Anterior cingulate cortex (tissue), 58 donors: ENCODE data around the gene DCTD.
"Not testable (repeated sequence)": the region's sequence is repeated elsewhere in the genome, so short reads cannot be mapped to it uniquely, and the experiment has no call there.

Experiments used
- DNase-seq, 58 donors: peaks; one replicate each; lab custom pipeline; 2025; lab: John Stamatoyannopoulos, UW

The DCTD gene

GRCh38 chr4:182922501-182923284, 5.5 kb upstream of the DCTD start:
- DNase-seq: peak in 12 of 58 donors; percentile 1 to 24 (median 8)

DNA sequence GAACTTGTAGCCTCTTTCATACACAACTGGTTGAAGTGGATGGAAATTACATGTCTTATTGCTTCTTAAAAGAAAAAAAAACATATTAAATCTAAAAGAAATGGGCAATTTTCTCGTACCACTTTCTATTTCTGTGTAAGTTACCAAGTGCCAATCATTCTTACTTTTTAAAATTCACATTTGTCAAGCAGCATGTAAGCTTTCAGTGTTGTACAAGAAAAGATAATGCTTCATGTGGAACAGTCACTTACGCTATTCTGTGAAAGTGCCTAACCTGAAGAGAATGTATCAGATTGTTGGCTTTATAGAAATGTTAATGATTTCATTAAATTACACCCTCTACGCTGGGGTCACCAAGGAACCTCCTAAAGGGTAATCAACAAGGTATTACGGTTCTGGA, 4.4 kb upstream of the DCTD start:
- DNase-seq: no peak

- no peak for DNase-seq
Measured at GRCh38 chr4:182920676-182921075, 3.5 kb upstream of the DCTD start.

DNA sequence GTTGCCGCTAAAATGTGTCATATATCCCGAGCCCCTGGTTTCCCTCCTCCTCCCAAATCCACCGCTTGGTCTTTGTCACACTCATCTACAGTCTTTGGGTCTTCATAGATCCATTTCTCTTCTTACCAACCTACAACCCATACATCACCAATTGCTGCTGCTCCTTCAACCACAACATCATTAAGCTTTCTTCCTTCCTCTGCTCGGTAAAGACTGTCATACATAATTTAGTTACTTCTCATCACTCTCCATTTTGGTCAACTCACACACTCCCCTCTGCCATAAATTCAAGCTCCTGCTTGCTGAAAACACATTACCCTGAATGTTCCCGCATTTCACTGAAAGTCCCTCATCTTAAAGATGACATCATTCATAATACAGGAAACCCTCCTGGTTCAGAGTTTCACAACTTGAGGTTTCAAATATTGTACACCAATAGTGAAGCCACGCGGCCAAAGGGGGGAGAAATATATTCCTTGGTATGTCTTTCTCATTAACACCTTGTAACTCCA, 1.7 kb upstream of the DCTD start:
- DNase-seq: no peak

DNA sequence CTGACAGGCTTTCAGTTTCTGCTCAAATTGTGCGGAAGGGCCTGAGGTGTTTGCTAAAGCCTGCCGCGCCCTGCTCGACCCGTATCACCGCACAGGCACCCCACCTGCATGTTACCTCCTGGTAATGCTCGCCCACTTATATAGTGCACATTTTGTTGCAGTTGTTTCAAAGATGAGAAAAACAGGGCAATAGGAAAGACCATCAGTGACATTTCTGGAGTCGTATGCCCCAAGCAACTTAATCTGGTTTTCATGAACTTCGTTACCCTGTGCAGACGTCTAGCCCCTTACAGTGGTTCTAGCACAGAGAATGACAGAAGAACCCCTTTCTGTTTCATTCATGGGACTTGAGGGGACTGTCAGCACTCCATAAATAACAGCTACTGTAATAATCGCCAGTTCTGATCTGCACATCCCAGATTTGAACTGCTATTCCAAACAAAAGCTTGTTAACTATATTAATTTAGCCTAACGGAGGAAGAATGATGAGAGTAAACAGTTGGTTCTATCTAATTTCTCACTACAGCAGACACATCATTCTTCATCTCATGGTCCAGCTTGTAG, 940 bp upstream of the DCTD start:
- no peak for DNase-seq

- DNase-seq: peak in 39 of 58 donors; percentile 3 to 63 (median 34)
Measured at GRCh38 chr4:182916483-182917181, 554 bp downstream of the DCTD start.

DNA sequence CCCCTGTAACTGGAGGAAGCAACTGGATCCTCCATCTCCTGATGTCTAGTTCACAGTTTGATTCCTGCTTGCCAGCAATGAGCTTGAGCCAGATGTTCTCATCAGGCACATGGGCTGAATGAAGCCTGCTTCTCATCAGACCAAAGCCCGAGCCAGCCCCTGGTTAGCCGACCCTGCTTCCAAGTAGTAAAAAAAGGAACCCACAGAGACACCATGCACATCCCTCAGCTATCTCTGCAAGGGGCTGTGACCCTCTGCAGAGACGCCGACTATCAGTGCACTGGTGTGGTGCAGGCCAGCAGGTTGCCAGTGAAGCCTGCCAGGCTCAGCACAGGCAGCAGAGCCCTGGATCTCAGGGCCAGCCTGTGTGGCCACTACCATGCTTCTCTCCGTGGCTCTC, 2.8 kb downstream of the DCTD start:
- DNase-seq: no peak

GRCh38 chr4:182913621-182914020, 3.6 kb downstream of the DCTD start:
- DNase-seq: no peak

DNA sequence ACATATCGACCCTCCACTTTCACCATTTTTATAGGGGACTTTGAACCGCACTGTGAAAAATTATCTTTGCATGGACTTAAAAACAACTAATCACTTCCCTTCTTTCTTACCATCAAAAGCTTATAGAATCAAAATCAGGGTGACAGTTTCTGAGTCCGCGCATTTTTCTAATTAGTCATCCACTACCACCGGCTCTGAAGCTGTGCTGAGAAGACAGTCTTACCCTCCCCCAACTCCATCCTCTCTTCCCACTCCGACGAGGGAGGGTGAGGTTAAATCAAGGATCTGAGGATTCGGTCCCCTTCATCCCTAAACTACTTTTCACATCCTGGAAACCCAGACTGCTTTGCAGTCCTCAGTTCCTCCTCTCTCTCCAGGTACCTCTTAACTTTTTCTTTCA, 4.2 kb downstream of the DCTD start:
- no peak for DNase-seq

GRCh38 chr4:182908124-182908523, 9.1 kb downstream of the DCTD start:
- DNase-seq: no peak

- DNase-seq: no peak
Measured at GRCh38 chr4:182907396-182907795, 9.8 kb downstream of the DCTD start.

GRCh38 chr4:182906786-182907185, 10.4 kb downstream of the DCTD start:
- DNase-seq: no peak

- DNase-seq: no peak
Measured at GRCh38 chr4:182905038-182905437, 12.1 kb downstream of the DCTD start.

DNA sequence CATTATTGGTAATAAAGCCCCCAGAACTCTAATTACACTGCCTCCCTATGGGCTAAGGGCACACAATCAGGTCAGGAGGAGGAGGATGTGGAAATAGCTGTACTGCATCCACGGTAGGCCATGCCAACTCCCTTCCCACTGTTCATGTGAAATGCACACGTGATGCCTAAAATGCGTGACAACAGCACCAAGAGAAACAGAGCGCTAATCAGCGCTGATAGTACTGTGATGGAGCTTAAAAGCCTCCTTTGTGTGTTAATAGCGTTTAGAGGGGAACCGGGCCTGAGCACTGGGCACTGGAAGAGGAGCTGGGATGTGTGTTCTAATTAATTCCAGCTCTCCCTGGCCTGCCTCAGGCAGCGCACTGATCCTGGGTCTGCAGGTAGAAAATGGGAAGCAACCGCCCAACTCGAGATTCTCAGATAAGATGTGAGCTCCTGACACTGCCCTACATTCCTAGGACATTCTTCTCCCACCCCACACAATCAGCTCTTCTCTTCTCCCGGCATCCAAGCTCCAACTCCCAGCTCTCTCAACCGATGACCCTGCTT, 12.9 kb downstream of the DCTD start:
- DNase-seq: no peak

DNA sequence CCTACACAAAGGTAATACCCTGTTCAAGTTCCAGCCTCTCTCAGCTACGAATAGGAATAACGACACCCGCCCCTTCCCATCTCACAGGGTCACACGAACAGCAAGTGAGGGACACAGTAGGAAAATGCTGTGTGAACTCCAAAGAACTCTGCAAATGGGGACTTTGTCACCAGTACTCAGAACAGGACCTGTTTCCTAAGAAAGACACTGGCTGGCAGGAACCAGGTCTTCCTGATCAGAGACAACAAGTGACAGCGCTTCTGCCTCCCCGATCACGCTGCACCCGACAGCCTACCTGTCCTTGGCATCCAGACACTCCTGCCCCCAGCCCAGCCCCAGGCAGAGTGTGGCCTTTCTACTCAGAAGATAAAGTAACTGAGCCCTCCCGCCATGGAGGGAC, 14.2 kb downstream of the DCTD start:
- no peak for DNase-seq

GRCh38 chr4:182901337-182901736, 15.8 kb downstream of the DCTD start:
- no peak for DNase-seq

DNA sequence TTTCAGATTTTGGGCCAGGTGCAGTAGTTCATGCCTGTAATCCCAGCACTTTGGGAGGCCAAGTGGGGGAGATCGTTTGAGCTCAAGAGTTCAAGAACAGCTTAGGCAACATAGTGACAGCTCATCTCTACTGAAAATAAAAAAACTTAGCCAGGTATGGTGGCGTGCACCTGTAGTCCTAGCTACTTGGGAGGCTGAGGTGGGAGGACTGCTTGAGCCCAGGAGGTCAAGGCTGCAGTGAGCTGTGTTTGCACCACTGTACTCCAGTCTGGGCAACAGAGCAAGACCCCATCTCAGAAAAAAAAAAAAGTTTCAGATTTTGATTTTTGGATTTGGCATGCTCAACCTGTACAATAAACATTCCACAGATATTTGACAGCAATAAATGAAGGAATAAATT, 17.2 kb downstream of the DCTD start:
- not testable (repeated sequence) for DNase-seq

GRCh38 chr4:182898479-182898799, 18.7 kb downstream of the DCTD start:
- no peak for DNase-seq

GRCh38 chr4:182897601-182898478, 19.3 kb downstream of the DCTD start:
- DNase-seq: no peak

GRCh38 chr4:182896421-182896820, 20.8 kb downstream of the DCTD start:
- DNase-seq: no peak
